IMR-90 (cell line): Measurements from ENCODE around the gene RPP40. TPM values are rescaled to one million over a fixed set of nuclear protein-coding genes. Genes with fewer than 3 reads are reported as not detected.

Source experiments
- ATAC-seq: fragments of 200-7000 bp; cut with Tn5 transposase; 2 replicates; pipeline ENCODE4 v1.9.1; 2020; ENCODE audit warnings: low read depth, mild to moderate bottlenecking, moderate library complexity
- BruUV-seq: library from RNA; stranded (reverse); fragments of 400-500 nt; replicated peaks from 2 replicates; lab custom pipeline; 2021; lab: Mats Ljungman, UMichigan
- CTCF ChIA-PET: fragments of 300-600 bp; formaldehyde crosslinking; extraction: SDS; loops from one replicate; lab custom pipeline; 2021; ENCODE audit warnings: antibody characterized with exemption; lab: Yijun Ruan, JAX
- POLR2A ChIA-PET: fragments of 300-600 bp; sonication (Branson Sonifier 250); formaldehyde crosslinking; loops from one replicate; lab custom pipeline; 2022; ENCODE audit warnings: antibody characterized with exemption; ENCODE audit not compliant: unreplicated experiment; lab: Charles Lee
- DNase-seq: peaks from one replicate; pipeline ENCODE4 v3.0.0; 2013
- H2AFZ ChIP-seq: replicated peaks from 2 replicates; pipeline ENCODE3; 2013; ENCODE audit warnings: low read length, mild to moderate bottlenecking; ENCODE audit not compliant: poor library complexity
- H2AK5ac ChIP-seq: 2 replicates; pipeline ENCODE4 v1.6.1; 2013; ENCODE audit warnings: low read depth, low read length, inconsistent platforms
- H2AK9ac ChIP-seq: replicated peaks from 2 replicates; pipeline ENCODE3; 2013; ENCODE audit warnings: mild to moderate bottlenecking, low read depth, low read length, moderate library complexity; ENCODE audit not compliant: poor library complexity
- H2BK120ac ChIP-seq: 2 replicates; pipeline ENCODE4 v1.6.1; 2013; ENCODE audit warnings: low read depth, low read length, inconsistent platforms
- H2BK15ac ChIP-seq: 3 replicates; pipeline ENCODE4 v1.6.1; 2013; ENCODE audit warnings: low read depth, low read length, inconsistent platforms
- H2BK20ac ChIP-seq: 2 replicates; pipeline ENCODE4 v1.6.1; 2013; ENCODE audit warnings: low read depth, mild to moderate bottlenecking, inconsistent platforms, low read length, moderate library complexity
- H2BK5ac ChIP-seq: 2 replicates; pipeline ENCODE4 v1.6.1; 2013; ENCODE audit warnings: mild to moderate bottlenecking, low read depth, low read length, inconsistent platforms; ENCODE audit not compliant: poor library complexity, severe bottlenecking
- H3K14ac ChIP-seq: replicated peaks from 2 replicates; pipeline ENCODE4 v1.6.1; 2013; ENCODE audit warnings: low read depth, low read length, inconsistent platforms
- H3K18ac ChIP-seq: 2 replicates; pipeline ENCODE4 v1.6.1; 2013; ENCODE audit warnings: low read depth, low read length, control low read depth
- H3K23ac ChIP-seq: 2 replicates; pipeline ENCODE4 v1.6.1; 2013; ENCODE audit warnings: low read depth, low read length, inconsistent platforms
- H3K27ac ChIP-seq: 2 replicates; pipeline ENCODE4 v1.5.1; 2013; ENCODE audit warnings: mild to moderate bottlenecking, control low read depth, low read length; ENCODE audit not compliant: insufficient read depth
- H3K27me3 ChIP-seq: 2 replicates; pipeline ENCODE4 v1.6.1; 2013; ENCODE audit warnings: low read length; ENCODE audit not compliant: control insufficient read depth, insufficient read depth
- H3K36me3 ChIP-seq: 2 replicates; pipeline ENCODE4 v1.6.1; 2013; ENCODE audit warnings: low read length, mixed read lengths; ENCODE audit not compliant: control insufficient read depth, insufficient read depth
- H3K4ac ChIP-seq: 2 replicates; pipeline ENCODE4 v1.6.1; 2013; ENCODE audit warnings: low read depth, low read length, inconsistent platforms
- H3K4me1 ChIP-seq: 2 replicates; pipeline ENCODE4 v1.6.1; 2013; ENCODE audit warnings: low read length, mixed read lengths; ENCODE audit not compliant: control insufficient read depth, insufficient read depth
- H3K4me2 ChIP-seq: 2 replicates; pipeline ENCODE4 v1.6.1; 2013; ENCODE audit warnings: low read depth, mild to moderate bottlenecking, control low read depth, low read length, moderate library complexity
- H3K4me3 ChIP-seq: 2 replicates; pipeline ENCODE4 v1.5.1; 2013; ENCODE audit warnings: low read depth, mild to moderate bottlenecking, control low read depth, low read length, moderate library complexity; ENCODE audit not compliant: insufficient read depth
- H3K56ac ChIP-seq: 2 replicates; pipeline ENCODE4 v1.6.1; 2013; ENCODE audit warnings: low read length, inconsistent platforms; ENCODE audit not compliant: insufficient read depth; ENCODE audit errors: extremely low read depth
- H3K79me1 ChIP-seq, 2 experiments: 2 replicates each; pipeline ENCODE4 v1.6.1; 2013; ENCODE audit warnings: low read length in 2 of 2, inconsistent platforms in 1 of 2, low read depth in 1 of 2
- H3K9ac ChIP-seq: 2 replicates; pipeline ENCODE4 v1.6.1; 2013; ENCODE audit warnings: low read depth, low read length, control low read depth
- H3K9me1 ChIP-seq: 2 replicates; pipeline ENCODE4 v1.6.1; 2013; ENCODE audit warnings: low read length, inconsistent platforms; ENCODE audit not compliant: insufficient read depth
- H3K9me3 ChIP-seq: 2 replicates; pipeline ENCODE4 v1.6.1; 2013; ENCODE audit warnings: low read length; ENCODE audit not compliant: control insufficient read depth, insufficient read depth
- H4K20me1 ChIP-seq: 2 replicates; pipeline ENCODE4 v1.6.1; 2013; ENCODE audit warnings: low read length, inconsistent platforms; ENCODE audit not compliant: insufficient read depth
- H4K5ac ChIP-seq: 2 replicates; pipeline ENCODE4 v1.6.1; 2013; ENCODE audit warnings: mild to moderate bottlenecking, low read depth, low read length, control low read depth
- H4K8ac ChIP-seq, 2 experiments: 2 replicates each; pipeline ENCODE4 v1.6.1; 2013; ENCODE audit warnings: low read depth in 2 of 2, low read length in 2 of 2, control low read depth in 1 of 2, inconsistent platforms in 1 of 2
- H4K91ac ChIP-seq: 2 replicates; pipeline ENCODE4 v1.6.1; 2013; ENCODE audit warnings: low read depth, low read length, inconsistent platforms; ENCODE audit not compliant: insufficient read depth
- BHLHE40 ChIP-seq: fragments of 150-350 bp; IDR thresholded peaks from 2 replicates; pipeline ENCODE4 v1.6.1; 2016; ENCODE audit warnings: mild to moderate bottlenecking, low read depth, low read length
- CEBPB ChIP-seq: IDR thresholded peaks from 2 replicates; pipeline ENCODE4 v1.6.1; 2012; ENCODE audit warnings: low read depth, low read length, improper control_type of control experiment
- CHD1 ChIP-seq: IDR thresholded peaks from 2 replicates; pipeline ENCODE4 v1.6.1; 2012; ENCODE audit warnings: low read depth, low read length, improper control_type of control experiment
- FOS ChIP-seq: fragments of 150-350 bp; IDR thresholded peaks from 2 replicates; pipeline ENCODE4 v1.6.1; 2016; ENCODE audit warnings: low read depth, low read length
- MAFK ChIP-seq: IDR thresholded peaks from 2 replicates; pipeline ENCODE4 v1.6.1; 2012; ENCODE audit warnings: low read depth, low read length, improper control_type of control experiment
- MAZ ChIP-seq: IDR thresholded peaks from 2 replicates; pipeline ENCODE4 v1.6.1; 2012; ENCODE audit warnings: low read depth, mild to moderate bottlenecking, low read length, improper control_type of control experiment, moderate library complexity, borderline replicate concordance
- MXI1 ChIP-seq: IDR thresholded peaks from 2 replicates; pipeline ENCODE4 v1.6.1; 2012; ENCODE audit warnings: low read depth, mild to moderate bottlenecking, low read length, moderate library complexity, borderline replicate concordance
- NFE2L2 ChIP-seq: fragments of 150-350 bp; IDR thresholded peaks from 2 replicates; pipeline ENCODE4 v1.6.1; 2016; ENCODE audit warnings: low read depth, mild to moderate bottlenecking, low read length
- POLR2A ChIP-seq: IDR thresholded peaks from 2 replicates; pipeline ENCODE4 v1.6.1; 2012; ENCODE audit warnings: mild to moderate bottlenecking, low read depth, low read length
- RAD21 ChIP-seq: IDR thresholded peaks from 2 replicates; pipeline ENCODE4 v1.6.1; 2012; ENCODE audit warnings: low read length, improper control_type of control experiment
- RCOR1 ChIP-seq: IDR thresholded peaks from 2 replicates; pipeline ENCODE4 v1.6.1; 2012; ENCODE audit warnings: mild to moderate bottlenecking, low read length, improper control_type of control experiment; ENCODE audit not compliant: insufficient replicate concordance
- RFX5 ChIP-seq: IDR thresholded peaks from 2 replicates; pipeline ENCODE4 v1.8.0; 2012; ENCODE audit warnings: low read depth, mild to moderate bottlenecking, low read length, moderate library complexity
- SMC3 ChIP-seq: fragments of 150-350 bp; IDR thresholded peaks from 2 replicates; pipeline ENCODE4 v1.6.1; 2016; ENCODE audit warnings: low read depth, mild to moderate bottlenecking, antibody characterized with exemption, low read length, moderate library complexity
- WGBS, 2 experiments: methylation state at CpG; one replicate each; pipeline versions ENCODE4 v1.1.5 to v1.1.7; 2013; ENCODE audit warnings: missing lambda C conversion rate in 2 of 2; ENCODE audit not compliant: insufficient read length in 1 of 2; ENCODE audit errors: extremely low coverage in 2 of 2; 5-methylcytosine and 5-hydroxymethylcytosine counted together
- dilution Hi-C: fragments of 300-500 bp; cut with HindIII; formaldehyde crosslinking; loops from one replicate; pipeline ENCODE4 v1.14.3; 2018; ENCODE audit warnings: low sequenced_read_pairs; ENCODE audit not compliant: unreplicated experiment
- in situ Hi-C: fragments of 300-500 bp; cut with MboI; formaldehyde crosslinking; loops from 3 replicates; pipeline ENCODE4 v1.14.3; 2019; ENCODE audit warnings: low sequenced_read_pairs, inconsistent platforms, mixed read lengths
- intact Hi-C: fragments of 100-400 bp; cut with micrococcal nuclease; formaldehyde crosslinking; loops from 2 replicates; pipeline ENCODE4 v1.10.0; 2022
- polyA plus RNA-seq, 3 experiments: library from polyadenylated mRNA; depleted of rRNA; stranded (reverse); fragments of >200 nt; gene quantifications; 2 replicates each; pipeline ENCODE4 v1.2.3, GENCODE V29; 2012; ENCODE audit warnings: low replicate concordance in 1 of 3
- total RNA-seq: library from RNA; depleted of rRNA; stranded (reverse); fragments of >200 nt; gene quantifications from 2 replicates; pipeline ENCODE4 v1.2.3, GENCODE V29; 2012
- TF ChIP-seq, protein P1 (sequence below): fragments of 150-350 bp; IDR thresholded peaks from 2 replicates; pipeline ENCODE4 v1.6.1; 2016; ENCODE audit warnings: low read depth, mild to moderate bottlenecking, low read length, moderate library complexity, borderline replicate concordance
- TF ChIP-seq, protein P2 (sequence below): fragments of 150-350 bp; IDR thresholded peaks from 2 replicates; pipeline ENCODE4 v1.6.1; 2017; ENCODE audit warnings: mild to moderate bottlenecking, antibody characterized with exemption, low read length, low read depth
- TF ChIP-seq, protein P3 (sequence below): conservative IDR thresholded peaks from 2 replicates; pipeline ENCODE4 v1.5.1; 2012; ENCODE audit warnings: mild to moderate bottlenecking, low read depth, low read length, improper control_type of control experiment

The RPP40 gene
- total and polyA plus RNA-seq, 2 of the 4 experiments (the other 2 are of a cell fraction): 8.1 to 22.2 TPM

DNA sequence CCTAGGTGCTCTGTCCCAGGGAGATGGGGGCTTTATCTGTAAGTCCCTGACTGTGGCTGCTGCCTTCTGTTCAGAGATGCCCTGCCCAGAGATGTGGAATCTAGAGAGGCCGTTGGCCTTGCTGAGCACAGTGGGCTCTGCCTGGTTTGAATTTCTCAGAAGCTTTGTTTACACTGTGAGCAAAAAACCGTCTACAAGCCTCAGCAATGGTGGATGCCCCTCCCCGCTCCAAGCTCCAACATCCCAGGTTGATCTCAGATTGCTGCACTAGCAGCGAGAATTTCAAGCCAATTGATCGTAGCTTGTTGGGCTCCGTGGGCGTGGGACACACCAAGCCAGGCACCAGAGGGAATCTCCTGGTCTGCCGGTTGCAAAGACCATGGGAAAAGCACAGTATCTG, 16.3 kb upstream of the RPP40 start:
- Histone ChIP-seq H2BK120ac (no peak overlapping the region), H2AK5ac (no peak overlapping the region), H4K8ac (no peak overlapping the region), H3K56ac (no peak overlapping the region), H3K4me1 (no peaks in the 10 kb centered on the region), H3K27ac (no peak overlapping the region), H3K14ac (no peak overlapping the region), H2AFZ (no peak overlapping the region), H3K27me3 (no peaks in the 10 kb centered on the region), H3K79me1 (no peaks in the 10 kb centered on the region), H3K18ac (no peak overlapping the region), H3K4me3 (no peak overlapping the region), H2BK5ac (no peak overlapping the region), H4K5ac (no peak overlapping the region), H3K36me3 (no peaks in the 10 kb centered on the region; the same call in 1 of the 2 replicates), H3K9me1 (no peaks in the 10 kb centered on the region), H2AK9ac (no peak overlapping the region), H2BK15ac (no peak overlapping the region), H4K91ac (no peak overlapping the region), H3K9ac (no peak overlapping the region), H2BK20ac (no peak overlapping the region), H4K20me1 (no peaks in the 10 kb centered on the region), H3K4me2 (no peak overlapping the region), H3K4ac (no peak overlapping the region), H3K23ac (no peak overlapping the region), H3K9me3 (no peaks in the 10 kb centered on the region)
- WGBS, 2 experiments: 67% methylated on average over 3 of the region's 8 CpGs; no CpG with 5 or more reads in 1 of the 2 experiments
- no TSS peak for BruUV-seq
- intact Hi-C loops: no loop called here
- POLR2A ChIA-PET: no interaction called here
- CTCF ChIA-PET: no interaction called here
- DNase-seq: no peak
- TF ChIP-seq RAD21 (no peak), POLR2A (no peak), SMC3 (no peak), CHD1 (no peak), MAFK (no peak), MXI1 (no peak), RFX5 (no peak), FOS (no peak), RCOR1 (no peak), NFE2L2 (no peak), BHLHE40 (no peak), CEBPB (no peak), MAZ (no peak)
- TF ChIP-seq, protein P1, sequence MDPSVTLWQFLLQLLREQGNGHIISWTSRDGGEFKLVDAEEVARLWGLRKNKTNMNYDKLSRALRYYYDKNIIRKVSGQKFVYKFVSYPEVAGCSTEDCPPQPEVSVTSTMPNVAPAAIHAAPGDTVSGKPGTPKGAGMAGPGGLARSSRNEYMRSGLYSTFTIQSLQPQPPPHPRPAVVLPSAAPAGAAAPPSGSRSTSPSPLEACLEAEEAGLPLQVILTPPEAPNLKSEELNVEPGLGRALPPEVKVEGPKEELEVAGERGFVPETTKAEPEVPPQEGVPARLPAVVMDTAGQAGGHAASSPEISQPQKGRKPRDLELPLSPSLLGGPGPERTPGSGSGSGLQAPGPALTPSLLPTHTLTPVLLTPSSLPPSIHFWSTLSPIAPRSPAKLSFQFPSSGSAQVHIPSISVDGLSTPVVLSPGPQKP: no peak
- TF ChIP-seq, protein P2, sequence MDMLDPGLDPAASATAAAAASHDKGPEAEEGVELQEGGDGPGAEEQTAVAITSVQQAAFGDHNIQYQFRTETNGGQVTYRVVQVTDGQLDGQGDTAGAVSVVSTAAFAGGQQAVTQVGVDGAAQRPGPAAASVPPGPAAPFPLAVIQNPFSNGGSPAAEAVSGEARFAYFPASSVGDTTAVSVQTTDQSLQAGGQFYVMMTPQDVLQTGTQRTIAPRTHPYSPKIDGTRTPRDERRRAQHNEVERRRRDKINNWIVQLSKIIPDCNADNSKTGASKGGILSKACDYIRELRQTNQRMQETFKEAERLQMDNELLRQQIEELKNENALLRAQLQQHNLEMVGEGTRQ: no peak
- TF ChIP-seq, protein P3, sequence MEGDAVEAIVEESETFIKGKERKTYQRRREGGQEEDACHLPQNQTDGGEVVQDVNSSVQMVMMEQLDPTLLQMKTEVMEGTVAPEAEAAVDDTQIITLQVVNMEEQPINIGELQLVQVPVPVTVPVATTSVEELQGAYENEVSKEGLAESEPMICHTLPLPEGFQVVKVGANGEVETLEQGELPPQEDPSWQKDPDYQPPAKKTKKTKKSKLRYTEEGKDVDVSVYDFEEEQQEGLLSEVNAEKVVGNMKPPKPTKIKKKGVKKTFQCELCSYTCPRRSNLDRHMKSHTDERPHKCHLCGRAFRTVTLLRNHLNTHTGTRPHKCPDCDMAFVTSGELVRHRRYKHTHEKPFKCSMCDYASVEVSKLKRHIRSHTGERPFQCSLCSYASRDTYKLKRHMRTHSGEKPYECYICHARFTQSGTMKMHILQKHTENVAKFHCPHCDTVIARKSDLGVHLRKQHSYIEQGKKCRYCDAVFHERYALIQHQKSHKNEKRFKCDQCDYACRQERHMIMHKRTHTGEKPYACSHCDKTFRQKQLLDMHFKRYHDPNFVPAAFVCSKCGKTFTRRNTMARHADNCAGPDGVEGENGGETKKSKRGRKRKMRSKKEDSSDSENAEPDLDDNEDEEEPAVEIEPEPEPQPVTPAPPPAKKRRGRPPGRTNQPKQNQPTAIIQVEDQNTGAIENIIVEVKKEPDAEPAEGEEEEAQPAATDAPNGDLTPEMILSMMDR: no peak
- dilution Hi-C loops: no loop called here
- in situ Hi-C loops: no loop called here
- ATAC-seq: no peak
